ENCODE data around the gene RUVBL2.

Gene RUVBL2

GRCh38 chr19:48986211-48986610 lies 7.5 kb upstream of the RUVBL2 start:
- TF ChIP-seq FOXP2 (optimal IDR thresholded peaks at IDR 0.05; ENCODE audit: borderline replicate concordance, extremely low read depth, extremely low read length, insufficient read depth) (no peak), REST (IDR thresholded peaks at IDR 0.05; ENCODE audit: insufficient read depth in 1 of 2, low read depth in 2 of 2, low read length in 2 of 2) (no peak), SIN3A (IDR thresholded peaks at IDR 0.05; ENCODE audit: borderline replicate concordance, insufficient read depth, low read length) (no peak), TAF1 (IDR thresholded peaks at IDR 0.05; ENCODE audit: borderline replicate concordance, insufficient read depth, low read length) (no peak), POLR2AphosphoS5 (IDR thresholded peaks at IDR 0.05; ENCODE audit: low read depth, low read length) (no peak)

DNA sequence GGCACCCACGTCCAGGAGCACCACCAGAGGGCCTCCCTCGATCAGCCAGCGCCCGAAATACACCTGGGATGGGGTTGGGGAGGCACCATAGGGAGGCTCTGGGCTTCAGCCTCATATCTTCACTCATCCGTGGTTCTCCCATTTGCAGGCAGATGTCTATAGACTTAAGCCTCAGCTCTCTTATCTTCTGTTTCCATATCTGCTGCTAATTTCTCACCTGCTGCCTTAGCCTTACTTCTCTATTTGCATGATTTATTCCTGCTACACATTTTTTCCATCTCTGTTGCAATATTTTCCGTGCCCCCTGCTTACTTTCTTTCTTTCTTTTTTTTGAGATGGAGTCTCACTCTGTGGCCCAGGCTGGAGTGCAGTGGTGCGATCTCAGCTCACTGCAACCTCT lies 6.4 kb upstream of the RUVBL2 start:
- TF ChIP-seq FOXP2 (optimal IDR thresholded peaks at IDR 0.05; ENCODE audit: borderline replicate concordance, extremely low read depth, extremely low read length, insufficient read depth) (no peak), REST (IDR thresholded peaks at IDR 0.05; ENCODE audit: insufficient read depth in 1 of 2, low read depth in 2 of 2, low read length in 2 of 2) (no peak), TAF1 (IDR thresholded peaks at IDR 0.05; ENCODE audit: borderline replicate concordance, insufficient read depth, low read length) (no peak), SIN3A (IDR thresholded peaks at IDR 0.05; ENCODE audit: borderline replicate concordance, insufficient read depth, low read length) (no peak), POLR2AphosphoS5 (IDR thresholded peaks at IDR 0.05; ENCODE audit: low read depth, low read length) (no peak)

DNA sequence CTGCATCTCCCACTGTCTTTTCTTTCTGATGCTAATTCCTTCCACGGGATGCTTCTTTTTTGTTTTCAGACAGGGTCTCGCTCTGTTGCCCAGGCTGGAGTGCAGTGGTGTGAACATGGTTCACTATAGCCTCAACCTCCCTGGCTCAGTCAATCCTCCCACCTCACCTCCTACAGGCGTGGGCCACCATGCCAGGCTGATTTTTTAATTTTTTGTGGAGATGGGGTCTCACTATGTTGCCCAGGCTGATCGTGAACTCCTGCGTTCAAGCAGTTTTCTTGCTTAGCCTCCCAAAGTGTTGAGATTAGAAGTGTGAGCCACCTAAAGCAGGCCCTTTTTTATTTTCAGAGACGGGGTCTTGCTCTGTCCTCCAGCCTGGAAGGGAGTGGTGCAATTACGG lies 5.4 kb upstream of the RUVBL2 start:
- TF ChIP-seq REST (IDR thresholded peaks at IDR 0.05; ENCODE audit: insufficient read depth in 1 of 2, low read depth in 2 of 2, low read length in 2 of 2) (no peak), POLR2AphosphoS5 (IDR thresholded peaks at IDR 0.05; ENCODE audit: low read depth, low read length) (no peak), FOXP2 (optimal IDR thresholded peaks at IDR 0.05; ENCODE audit: borderline replicate concordance, extremely low read depth, extremely low read length, insufficient read depth) (no peak), TAF1 (IDR thresholded peaks at IDR 0.05; ENCODE audit: borderline replicate concordance, insufficient read depth, low read length) (no peak), SIN3A (IDR thresholded peaks at IDR 0.05; ENCODE audit: borderline replicate concordance, insufficient read depth, low read length) (no peak)

GRCh38 chr19:48988860-48989259 lies 4.8 kb upstream of the RUVBL2 start:
- TF ChIP-seq POLR2AphosphoS5 (IDR thresholded peaks at IDR 0.05; ENCODE audit: low read depth, low read length) = no peak
- no peak for TF ChIP-seq REST (IDR thresholded peaks at IDR 0.05; ENCODE audit: insufficient read depth in 1 of 2, low read depth in 2 of 2, low read length in 2 of 2)
- no peak for TF ChIP-seq SIN3A (IDR thresholded peaks at IDR 0.05; ENCODE audit: borderline replicate concordance, insufficient read depth, low read length)
- no peak for TF ChIP-seq TAF1 (IDR thresholded peaks at IDR 0.05; ENCODE audit: borderline replicate concordance, insufficient read depth, low read length)
- no peak for TF ChIP-seq FOXP2 (optimal IDR thresholded peaks at IDR 0.05; ENCODE audit: borderline replicate concordance, extremely low read depth, extremely low read length, insufficient read depth)

Data from PFSK-1 (cell line).